ENCODE measurements around the gene ADCY1. TPM values are rescaled to one million over a fixed set of nuclear protein-coding genes. Genes with fewer than 3 reads are reported as not detected.
A peak's percentile ranks its signal among the peaks of the same experiment; 100 is the strongest.
"Not testable (repeated sequence)": the region's sequence is repeated elsewhere in the genome, so short reads cannot be mapped to it uniquely, and the experiment has no call there.

ADCY1 gene
- total RNA-seq (1 to 10 TPM; 2.2 to 8.6 (median 3.6) TPM), polyA plus RNA-seq (under 1 TPM; 0.46 to 0.80 TPM)
- long read RNA-seq, donor 1, partial matches to known transcripts = 1 of 10 reads
- long read RNA-seq, donor 1, other reads (novel, unspliced or antisense) = 5 of 10 reads
- long read RNA-seq, donor 2, transcript ADCY1-204 (9 exons, 1,647 nt) = major isoform, 6 of 14 reads
- long read RNA-seq, donor 2, partial matches to known transcripts = 2 of 14 reads
- long read RNA-seq, donor 2, other reads (novel, unspliced or antisense) = 6 of 14 reads
- long read RNA-seq, donor 3, partial matches to known transcripts = 2 of 6 reads
- long read RNA-seq, donor 3, other reads (novel, unspliced or antisense) = 4 of 6 reads

DNA sequence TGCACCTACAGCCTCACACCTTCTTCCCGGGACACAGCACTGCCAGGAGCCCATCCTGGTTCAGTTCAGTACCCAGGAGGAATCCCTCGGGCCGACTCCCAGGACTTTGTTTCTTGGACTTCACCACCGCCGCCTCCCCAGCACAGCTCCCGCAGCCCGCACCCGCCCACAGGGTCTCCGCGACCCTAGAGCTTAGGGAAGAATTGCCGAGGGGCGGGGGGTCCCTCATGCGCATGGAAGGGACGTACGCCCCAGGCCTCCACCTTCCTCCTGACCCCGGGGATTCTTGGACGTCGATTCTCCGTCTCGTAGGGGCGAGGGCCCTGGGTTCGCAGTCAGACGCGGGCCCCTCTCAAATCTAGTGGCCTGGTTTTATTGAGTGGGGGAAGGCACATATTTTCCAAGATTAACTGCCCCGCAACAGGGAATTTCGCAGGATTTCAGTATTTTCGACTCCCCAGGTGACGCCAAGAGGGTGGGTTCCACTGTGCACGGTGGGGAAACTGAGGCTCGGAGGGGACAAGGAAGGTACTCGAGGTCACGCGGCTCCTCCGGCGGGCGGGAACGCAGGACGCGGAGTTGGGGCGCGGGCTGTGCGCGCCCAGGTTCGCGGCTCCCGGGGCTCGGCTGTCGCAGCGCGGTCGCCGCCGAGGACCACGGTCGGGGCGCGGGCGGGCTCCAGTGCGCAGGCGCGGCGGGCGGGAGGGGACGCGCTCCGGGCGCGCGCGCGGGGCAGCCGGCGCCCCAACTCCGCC lies at the start of gene ADCY1:
ADCY1 (plus strand) TSS at position 708 of the 755 bp plus-strand sequence. CDS start 176 bp downstream, outside the sequence.
- Histone ChIP-seq H3K36me3 (no peaks in the 10 kb centered on the region), H3K9me3 (no peaks in the 10 kb centered on the region), H3K4me3 (peak within 1 kb of the TSS; percentile 37 to 72 (median 64)), H3K27me3 (peaks cover 0 to 55% (median 26%) of the 10 kb centered on the region in 7 donors), H3K4me1 (peaks cover 3 to 27% (median 11%) of the 10 kb centered on the region in 9 donors), H3K27ac (no peak within 1 kb of the TSS)
- ATAC-seq = peak in 1 of 8 donors; percentile 44
- 11 to 13% methylated on average over 48 to 74 of the region's 74 CpGs for WGBS, 2 donors
- intact Hi-C loops (cut with DNase I) = no loop called here
- TF ChIP-seq, protein P1, sequence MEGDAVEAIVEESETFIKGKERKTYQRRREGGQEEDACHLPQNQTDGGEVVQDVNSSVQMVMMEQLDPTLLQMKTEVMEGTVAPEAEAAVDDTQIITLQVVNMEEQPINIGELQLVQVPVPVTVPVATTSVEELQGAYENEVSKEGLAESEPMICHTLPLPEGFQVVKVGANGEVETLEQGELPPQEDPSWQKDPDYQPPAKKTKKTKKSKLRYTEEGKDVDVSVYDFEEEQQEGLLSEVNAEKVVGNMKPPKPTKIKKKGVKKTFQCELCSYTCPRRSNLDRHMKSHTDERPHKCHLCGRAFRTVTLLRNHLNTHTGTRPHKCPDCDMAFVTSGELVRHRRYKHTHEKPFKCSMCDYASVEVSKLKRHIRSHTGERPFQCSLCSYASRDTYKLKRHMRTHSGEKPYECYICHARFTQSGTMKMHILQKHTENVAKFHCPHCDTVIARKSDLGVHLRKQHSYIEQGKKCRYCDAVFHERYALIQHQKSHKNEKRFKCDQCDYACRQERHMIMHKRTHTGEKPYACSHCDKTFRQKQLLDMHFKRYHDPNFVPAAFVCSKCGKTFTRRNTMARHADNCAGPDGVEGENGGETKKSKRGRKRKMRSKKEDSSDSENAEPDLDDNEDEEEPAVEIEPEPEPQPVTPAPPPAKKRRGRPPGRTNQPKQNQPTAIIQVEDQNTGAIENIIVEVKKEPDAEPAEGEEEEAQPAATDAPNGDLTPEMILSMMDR (IDR thresholded peaks at IDR 0.05) = no peak
- peak in 1 of 2 donors; percentile 36 for DNase-seq

DNA sequence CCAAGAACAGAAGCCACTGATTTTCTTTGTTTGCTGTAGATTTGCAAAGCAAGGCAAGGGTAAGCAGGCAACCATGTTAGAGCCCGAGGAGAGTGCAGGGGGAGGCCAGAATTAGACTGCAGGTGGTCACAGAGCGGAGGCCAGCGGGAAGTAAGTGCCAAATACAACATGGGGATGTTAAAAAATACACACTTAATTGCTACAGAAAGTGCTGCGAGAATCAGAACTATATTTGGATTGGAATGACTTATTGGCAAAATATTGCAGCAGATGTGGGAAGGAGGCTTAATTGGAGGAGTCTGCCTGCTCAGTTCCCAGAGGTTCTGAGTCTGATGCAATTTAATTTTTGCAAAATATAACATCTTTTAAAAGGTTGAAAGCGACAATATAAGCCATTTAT lies 49.7 kb upstream of the ADCY1 start:
- Histone ChIP-seq H3K36me3 (no peaks in the 10 kb centered on the region), H3K4me1 (peaks cover 0 to 5% (median 0%) of the 10 kb centered on the region in 9 donors), H3K4me3 (no peak overlapping the region), H3K27ac (peak overlapping the region in 3 of 10 donors; percentile 32 to 43 (median 41)), H3K9me3 (peaks cover 0 to 25% (median 2%) of the 10 kb centered on the region in 11 donors), H3K27me3 (peaks cover 0 to 1% (median 0%) of the 10 kb centered on the region in 7 donors)
- TF ChIP-seq, protein P1 (IDR thresholded peaks at IDR 0.05) = no peak
- intact Hi-C loops (cut with DNase I) = loop anchor here in 1 of 10 donors (5.0 kb wide), 1 partner anchor 1933 kb away; no protein-coding TSS in a partner anchor
- ATAC-seq = peak in 7 of 8 donors; percentile 51 to 90 (median 88)
- peak in 1 of 2 donors; percentile 42 for DNase-seq
- 54 to 59% methylated on average over 5 of the region's 5 CpGs for WGBS, 2 donors

DNA sequence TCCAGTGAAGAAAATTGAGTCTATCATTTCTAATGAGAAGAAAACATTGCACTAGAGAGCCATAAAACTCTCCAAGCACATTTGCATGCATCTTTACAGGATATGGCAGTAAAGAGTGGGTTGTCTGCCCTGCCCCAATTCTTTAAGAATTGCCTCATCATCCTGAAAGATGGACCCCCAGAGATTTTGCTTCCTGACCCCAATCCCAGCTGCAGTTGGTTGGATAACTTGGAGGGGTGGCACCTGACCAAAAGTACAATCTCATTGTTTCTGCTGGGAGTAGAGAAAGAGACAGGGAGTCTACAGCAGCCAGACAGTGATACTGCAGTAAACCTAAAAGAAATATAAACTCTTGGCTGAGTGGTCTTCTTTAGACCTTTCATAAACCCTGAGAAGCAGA lies 49.1 kb upstream of the ADCY1 start:
- Histone ChIP-seq H3K4me1 (peaks cover 0 to 5% (median 0%) of the 10 kb centered on the region in 9 donors), H3K4me3 (no peak overlapping the region), H3K36me3 (no peaks in the 10 kb centered on the region), H3K27ac (peak overlapping the region in 4 of 10 donors; percentile 32 to 43 (median 39)), H3K27me3 (peaks cover 0 to 4% (median 0%) of the 10 kb centered on the region in 7 donors), H3K9me3 (peaks cover 0 to 19% (median 0%) of the 10 kb centered on the region in 11 donors)
- intact Hi-C loops (cut with DNase I) = no loop called here
- DNase-seq (peak in 1 of 2 donors; percentile 42), ATAC-seq (peak in 6 of 8 donors; percentile 47 to 80 (median 72))
- TF ChIP-seq, protein P1 (IDR thresholded peaks at IDR 0.05) = no peak

DNA sequence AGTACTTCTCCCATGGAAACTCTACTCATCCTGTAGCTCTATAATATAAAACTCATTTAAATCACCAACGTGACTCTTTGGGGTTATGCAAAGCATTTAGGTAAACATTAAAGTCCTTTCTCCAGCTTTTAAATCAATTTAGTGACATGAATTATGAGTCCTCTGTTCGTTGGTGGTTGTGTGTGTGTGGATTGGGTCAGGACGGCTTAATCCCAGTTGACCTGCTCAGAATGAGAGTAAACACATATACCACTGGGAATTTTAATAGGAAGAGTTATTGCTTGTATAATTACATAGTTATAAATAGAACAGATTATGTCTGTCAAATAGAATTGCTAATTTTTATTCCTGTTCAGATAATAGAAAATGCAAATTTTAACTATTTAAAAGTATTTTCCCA lies 30.7 kb upstream of the ADCY1 start:
- Histone ChIP-seq H3K9me3 (peaks cover 0 to 37% (median 13%) of the 10 kb centered on the region in 11 donors), H3K36me3 (no peaks in the 10 kb centered on the region), H3K4me1 (peaks cover 0 to 10% (median 0%) of the 10 kb centered on the region in 9 donors), H3K27me3 (no peaks in the 10 kb centered on the region), H3K4me3 (no peak overlapping the region), H3K27ac (no peak overlapping the region)
- no peak for ATAC-seq
- DNase-seq = no peak
- intact Hi-C loops (cut with DNase I) = no loop called here
- TF ChIP-seq, protein P1 (IDR thresholded peaks at IDR 0.05) = no peak
- 59 to 67% methylated on average over 3 of the region's 3 CpGs for WGBS, 2 donors

DNA sequence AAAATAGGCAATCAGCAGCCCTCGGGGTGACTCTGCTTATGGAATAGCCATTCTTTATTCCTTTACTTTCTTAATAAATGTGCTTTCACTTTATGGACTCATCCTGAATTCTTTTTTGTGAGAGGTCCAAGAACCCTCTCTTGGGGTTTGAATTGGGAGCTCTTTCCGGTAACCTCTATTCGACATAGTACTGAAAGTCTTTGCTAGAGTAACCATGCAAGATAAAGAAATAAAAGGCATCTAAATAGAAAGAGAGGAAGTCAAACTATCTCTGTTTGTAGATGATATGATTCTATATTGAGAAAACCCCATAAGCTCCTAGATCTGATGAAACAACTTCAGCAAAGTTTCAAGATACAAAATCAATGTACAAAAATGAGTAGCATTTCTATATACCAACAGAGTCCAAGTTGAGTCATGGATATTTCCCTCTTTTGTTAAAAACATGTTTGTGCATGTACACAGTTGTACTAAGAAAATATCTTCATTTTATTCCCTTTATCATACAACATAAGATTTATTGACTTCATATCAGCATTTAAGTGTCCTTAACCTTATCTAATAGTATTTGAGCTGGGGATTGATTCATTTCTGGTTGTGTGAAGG lies 29.0 kb upstream of the ADCY1 start:
- not testable (repeated sequence) for ATAC-seq, H3K4me3 ChIP-seq, H3K36me3 ChIP-seq, DNase-seq, H3K27me3 ChIP-seq
- 62 to 80% methylated on average over 3 of the region's 3 CpGs for WGBS, 2 donors
- peaks cover 0 to 10% (median 0%) of the 10 kb centered on the region in 9 donors for H3K4me1 ChIP-seq
- peak overlapping the region in 3 of 10 donors; percentile 21 to 42 (median 40) for H3K27ac ChIP-seq
- H3K9me3 ChIP-seq = peaks cover 0 to 20% (median under 1%) of the 10 kb centered on the region in 11 donors
- intact Hi-C loops (cut with DNase I) = loop anchor here in 1 of 10 donors (2.0 kb wide), 1 partner anchor 20 kb away; no protein-coding TSS in a partner anchor

DNA sequence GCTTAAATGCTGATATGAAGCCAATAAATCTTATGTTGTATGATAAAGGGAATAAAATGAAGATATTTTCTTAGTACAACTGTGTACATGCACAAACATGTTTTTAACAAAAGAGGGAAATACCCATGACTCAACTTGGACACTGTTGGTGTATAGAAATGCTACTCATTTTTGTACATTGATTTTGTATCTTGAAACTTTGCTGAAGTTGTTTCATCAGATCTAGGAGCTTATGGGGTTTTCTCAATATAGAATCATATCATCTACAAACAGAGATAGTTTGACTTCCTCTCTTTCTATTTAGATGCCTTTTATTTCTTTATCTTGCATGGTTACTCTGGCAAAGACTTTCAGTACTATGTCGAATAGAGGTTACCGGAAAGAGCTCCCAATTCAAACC lies 25.3 kb upstream of the ADCY1 start:
- H3K4me3 ChIP-seq; H3K36me3 ChIP-seq; intact Hi-C loops (cut with DNase I); DNase-seq; H3K27me3 ChIP-seq; H3K27ac ChIP-seq: not testable (repeated sequence)
- WGBS, 2 donors = 65 to 68% methylated on average over 2 of the region's 2 CpGs
- Histone ChIP-seq H3K9me3 (peaks cover 0 to 18% (median 0%) of the 10 kb centered on the region in 11 donors), H3K4me1 (peaks cover 0 to 10% (median 0%) of the 10 kb centered on the region in 9 donors)
- peak in 1 of 8 donors; percentile 39 for ATAC-seq
